CD4-positive, alpha-beta T cell (primary cell): ENCODE measurements around the gene JAK1. TPM values are rescaled to one million over a fixed set of nuclear protein-coding genes. Genes with fewer than 3 reads are reported as not detected.

Experiments
- ATAC-seq: fragments of 200-7000 bp; cut with Tn5 transposase; one replicate; pipeline ENCODE4 v1.10.0; 2022; ENCODE audit warnings: mild to moderate bottlenecking; ENCODE audit not compliant: poor library complexity
- CTCF ChIA-PET: fragments of 350-600 bp; sonication (Branson Sonifier 250); formaldehyde crosslinking; loops from one replicate; lab custom pipeline; 2021; ENCODE audit warnings: antibody characterized with exemption, inconsistent platforms; lab: Charles Lee
- POLR2A ChIA-PET: fragments of 350-600 bp; sonication (Branson Sonifier 250); formaldehyde crosslinking; loops from one replicate; lab custom pipeline; 2021; ENCODE audit warnings: antibody characterized with exemption, inconsistent platforms; lab: Charles Lee
- DNase-seq, 14 experiments: peaks; one replicate each; pipeline ENCODE4 v3.0.0-alpha.2; 2013 to 2020; ENCODE audit warnings: mixed read lengths in 2 of 14
- H3K27ac ChIP-seq, 2 donors: one replicate each; pipeline versions ENCODE4 v1.5.1 to v1.7.0; 2013; ENCODE audit warnings: low read length in 2 of 2, low read depth in 1 of 2, mild to moderate bottlenecking in 1 of 2
- H3K27me3 ChIP-seq, 2 experiments: 1 replicate in 1 of 2; 2 replicates in 1 of 2; pipeline versions ENCODE4 v1.6.1 to v1.7.0; 2013; ENCODE audit warnings: low read length in 2 of 2, control low read depth in 1 of 2, mild to moderate bottlenecking in 1 of 2, moderate library complexity in 1 of 2; ENCODE audit not compliant: insufficient read depth in 2 of 2, control insufficient read depth in 1 of 2
- H3K36me3 ChIP-seq: one replicate; pipeline ENCODE4 v1.6.1; 2013; ENCODE audit warnings: low read length, control low read depth; ENCODE audit not compliant: insufficient read depth
- H3K4me1 ChIP-seq: one replicate; pipeline ENCODE4 v1.6.1; 2013; ENCODE audit warnings: low read length, control low read depth; ENCODE audit not compliant: insufficient read depth
- H3K4me3 ChIP-seq: one replicate; pipeline ENCODE4 v1.5.1; 2013; ENCODE audit warnings: mild to moderate bottlenecking, low read length, moderate library complexity
- H3K9me3 ChIP-seq, 2 experiments: 1 replicate in 1 of 2; 2 replicates in 1 of 2; pipeline versions ENCODE4 v1.6.1 to v1.7.0; 2013; ENCODE audit warnings: low read length in 2 of 2, mild to moderate bottlenecking in 2 of 2, control low read depth in 1 of 2, moderate library complexity in 1 of 2; ENCODE audit not compliant: control insufficient read depth in 1 of 2, insufficient read depth in 1 of 2
- H3K27ac Mint-ChIP-seq: one replicate; pipeline ENCODE4 v1.8.0; 2020; ENCODE audit warnings: mixed read lengths
- H3K27me3 Mint-ChIP-seq: one replicate; pipeline ENCODE4 v1.8.0; 2021; ENCODE audit warnings: mixed read lengths
- H3K36me3 Mint-ChIP-seq: one replicate; pipeline ENCODE4 v1.8.0; 2021; ENCODE audit warnings: low read depth, mixed read lengths
- H3K4me1 Mint-ChIP-seq: one replicate; pipeline ENCODE4 v1.8.0; 2021; ENCODE audit warnings: low read depth, mixed read lengths
- H3K4me3 Mint-ChIP-seq: one replicate; pipeline ENCODE4 v1.8.0; 2020; ENCODE audit warnings: mild to moderate bottlenecking, mixed read lengths
- H3K9me3 Mint-ChIP-seq: one replicate; pipeline ENCODE4 v1.8.0; 2020; ENCODE audit warnings: mixed read lengths
- CTCF ChIP-seq: fragments of 200-600 bp; IDR thresholded peaks from one replicate; pipeline ENCODE4 v1.8.0; 2022; ENCODE audit warnings: antibody characterized with exemption, mild to moderate bottlenecking
- intact Hi-C, 2 experiments: fragments of 100-400 bp; cut with DNase I in 1 of 2; cut with micrococcal nuclease in 1 of 2; formaldehyde crosslinking; loops; one replicate each; pipeline versions ENCODE4 v1.15.1 to v1.9.0; 2023 to 2025; cut with DNase I, micrococcal nuclease
- total RNA-seq, 174 experiments: library from RNA in 2 of 174; stranded (reverse) in 2 of 174; gene quantifications; one replicate each; pipeline ENCODE4 v1.2.3 and lab custom pipeline; 2021 to 2026

JAK1 gene
- total RNA-seq, 2 experiments from 2014 or later: 240 to 252 TPM

- no peak for ATAC-seq
- peak overlapping the region; percentile 18 for H3K4me3 Mint-ChIP-seq
- intact Hi-C loops: no loop called here
- peaks cover 61% of the 10 kb centered on the region for H3K4me1 ChIP-seq
- no peak for TF ChIP-seq CTCF
- peaks cover 99% of the 10 kb centered on the region for H3K4me1 Mint-ChIP-seq
- H3K9me3 ChIP-seq: no peaks in the 10 kb centered on the region
- no peak overlapping the region for H3K27ac ChIP-seq
- peak overlapping the region; percentile 66 for H3K27ac Mint-ChIP-seq
- ChIA-PET CTCF (no interaction called here), POLR2A (interaction anchor here (3.0 kb wide), 1 partner anchor 19 kb away, joined by 8 read pairs; no protein-coding TSS in a partner anchor)
- H3K36me3 Mint-ChIP-seq: no peaks in the 10 kb centered on the region
- H3K4me3 ChIP-seq: no peak overlapping the region
- H3K27me3 ChIP-seq: no peaks in the 10 kb centered on the region
- H3K9me3 Mint-ChIP-seq: no peaks in the 10 kb centered on the region
- no peak for DNase-seq
- H3K36me3 ChIP-seq: peaks cover 4% of the 10 kb centered on the region
- H3K27me3 Mint-ChIP-seq: no peaks in the 10 kb centered on the region
Measured at GRCh38 chr1:64896551-64896950, 69.8 kb downstream of the JAK1 start.

GRCh38 chr1:64895500-64895899 is 70.8 kb downstream of the JAK1 start:
- H3K27ac Mint-ChIP-seq: peak overlapping the region; percentile 2

GRCh38 chr1:64894438-64895196 is 71.7 kb downstream of the JAK1 start:
- ChIA-PET POLR2A (interaction anchor here (1.1 to 2.2 kb wide), 2 partner anchors 18 to 72 kb away, joined by 3 to 12 read pairs; partner anchors contain the start of gene JAK1), CTCF (no interaction called here)
- Histone ChIP-seq H3K4me1 (peaks cover 65% of the 10 kb centered on the region), H3K4me3 (no peak overlapping the region), H3K9me3 (no peaks in the 10 kb centered on the region), H3K27me3 (no peaks in the 10 kb centered on the region), H3K27ac (no peak overlapping the region), H3K36me3 (no peaks in the 10 kb centered on the region)
- H3K36me3 Mint-ChIP-seq: no peaks in the 10 kb centered on the region
- intact Hi-C loops: no loop called here
- no peak for TF ChIP-seq CTCF
- ATAC-seq (no peak), DNase-seq (no peak)
- H3K27me3 Mint-ChIP-seq: no peaks in the 10 kb centered on the region
- peak overlapping the region; percentile 30 for H3K4me3 Mint-ChIP-seq
- peak overlapping the region; percentile 2 for H3K27ac Mint-ChIP-seq
- H3K4me1 Mint-ChIP-seq: peaks cover 99% of the 10 kb centered on the region
- H3K9me3 Mint-ChIP-seq: no peaks in the 10 kb centered on the region

More at GRCh38 chr1:64895500-64895899, 70.8 kb downstream of the JAK1 start:
- no peaks in the 10 kb centered on the region for H3K36me3 Mint-ChIP-seq
- no peaks in the 10 kb centered on the region for H3K27me3 Mint-ChIP-seq
- ATAC-seq: no peak
- no peaks in the 10 kb centered on the region for H3K9me3 ChIP-seq
- no peak for TF ChIP-seq CTCF
- peaks cover 99% of the 10 kb centered on the region for H3K4me1 Mint-ChIP-seq
- no peaks in the 10 kb centered on the region for H3K27me3 ChIP-seq
- ChIA-PET CTCF (no interaction called here), POLR2A (interaction anchor here (1.1 to 2.2 kb wide), 2 partner anchors 19 to 71 kb away, joined by 3 to 12 read pairs; partner anchors contain the start of gene JAK1)
- no peaks in the 10 kb centered on the region for H3K9me3 Mint-ChIP-seq
- peak overlapping the region; percentile 26 for H3K4me3 Mint-ChIP-seq
- no peak for DNase-seq
- intact Hi-C loops: no loop called here
- H3K36me3 ChIP-seq: no peaks in the 10 kb centered on the region
- peaks cover 66% of the 10 kb centered on the region for H3K4me1 ChIP-seq
- no peak overlapping the region for H3K27ac ChIP-seq
- no peak overlapping the region for H3K4me3 ChIP-seq
